Gastrocnemius medialis (tissue), 4 donors: ENCODE results near the gene CHST11.

Source experiments
- CTCF ChIP-seq, 5 experiments: fragments of 450-650 bp in 3 of 5; fragments of 200-600 bp in 2 of 5; sonication (generic) in 2 of 5; IDR thresholded peaks in 4 of 5; conservative IDR thresholded peaks in 1 of 5; 1 replicate in 4 of 5; 2 replicates in 1 of 5; pipeline ENCODE4 v1.5.1; 2016 to 2019; ENCODE audit warnings: antibody characterized with exemption in 5 of 5, mild to moderate bottlenecking in 3 of 5, moderate library complexity in 3 of 5
- POLR2A ChIP-seq, 2 donors: fragments of 450-650 bp; IDR thresholded peaks; one replicate each; pipeline ENCODE4 v1.6.1; 2017; ENCODE audit warnings: antibody characterized with exemption in 2 of 2, mild to moderate bottlenecking in 2 of 2, moderate library complexity in 2 of 2

- TF ChIP-seq CTCF (IDR thresholded peaks at IDR 0.05 in 4 of 5, conservative IDR thresholded peaks at IDR 0.05 in 1 of 5) (no peak), POLR2A (IDR thresholded peaks at IDR 0.05) (no peak)
Measured at GRCh38 chr12:104784592-104784991, 327.8 kb downstream of the CHST11 start.
